ENCODE results near the gene PIEZO1.

GRCh38 chr16:88816736-88817535 is 31.9 kb upstream of the PIEZO1 start:
- no peak for TF ChIP-seq SP1 (CRISPR knock-in tag; IDR thresholded peaks at IDR 0.05)
- TF ChIP-seq ATF2 (CRISPR knock-in tag; IDR thresholded peaks at IDR 0.05) = no peak
- no peak for TF ChIP-seq ZNF24 (IDR thresholded peaks at IDR 0.05)
- no peak for TF ChIP-seq CTCF (IDR thresholded peaks at IDR 0.05 in 2 of 3, conservative IDR thresholded peaks at IDR 0.05 in 1 of 3; ENCODE audit: insufficient read depth in 2 of 3, low read depth in 1 of 3, low read length in 3 of 3)
- no peak for TF ChIP-seq JUNB (CRISPR knock-in tag; conservative IDR thresholded peaks at IDR 0.05)
- no peak for TF ChIP-seq ZNF282 (CRISPR knock-in tag; IDR thresholded peaks at IDR 0.05)
- TF ChIP-seq KLF1 (tag; IDR thresholded peaks at IDR 0.05) = no peak
